AG09319 (cell line): ENCODE data around the gene MATN3.
A peak's percentile ranks its signal among the peaks of the same experiment; 100 is the strongest.

Source experiments
- DNase-seq: peaks from one replicate; pipeline ENCODE4 v3.0.0-alpha.2; 2010; ENCODE audit warnings: low read depth; ENCODE audit errors: extremely low read depth
- TF ChIP-seq, protein P1 (sequence below): IDR thresholded peaks from 2 replicates; pipeline ENCODE4 v1.5.1; 2011; ENCODE audit warnings: low read depth, mild to moderate bottlenecking, inconsistent platforms, low read length, moderate library complexity

MATN3 gene

GRCh38 chr2:19993731-19994130, 18.7 kb downstream of the MATN3 start:
- DNase-seq = no peak

DNA sequence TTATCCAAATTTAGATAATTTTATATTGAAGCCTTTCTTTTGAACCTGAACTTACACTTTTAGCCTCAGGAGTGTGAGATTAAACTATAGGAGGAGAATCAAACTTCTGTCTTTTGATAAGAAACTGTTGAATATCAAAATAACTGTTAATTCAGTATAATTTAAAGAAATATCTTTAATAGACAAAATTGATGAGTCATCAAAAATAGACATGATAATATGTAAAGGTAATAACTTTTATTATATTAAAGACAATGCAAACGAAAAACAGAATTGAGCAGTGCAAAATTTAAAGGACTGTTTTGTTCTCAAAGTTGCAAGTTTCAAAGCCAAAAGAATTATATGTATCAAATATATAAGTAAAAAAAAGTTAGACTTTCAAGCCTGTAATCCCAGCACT, 20.6 kb downstream of the MATN3 start:
- TF ChIP-seq, protein P1, sequence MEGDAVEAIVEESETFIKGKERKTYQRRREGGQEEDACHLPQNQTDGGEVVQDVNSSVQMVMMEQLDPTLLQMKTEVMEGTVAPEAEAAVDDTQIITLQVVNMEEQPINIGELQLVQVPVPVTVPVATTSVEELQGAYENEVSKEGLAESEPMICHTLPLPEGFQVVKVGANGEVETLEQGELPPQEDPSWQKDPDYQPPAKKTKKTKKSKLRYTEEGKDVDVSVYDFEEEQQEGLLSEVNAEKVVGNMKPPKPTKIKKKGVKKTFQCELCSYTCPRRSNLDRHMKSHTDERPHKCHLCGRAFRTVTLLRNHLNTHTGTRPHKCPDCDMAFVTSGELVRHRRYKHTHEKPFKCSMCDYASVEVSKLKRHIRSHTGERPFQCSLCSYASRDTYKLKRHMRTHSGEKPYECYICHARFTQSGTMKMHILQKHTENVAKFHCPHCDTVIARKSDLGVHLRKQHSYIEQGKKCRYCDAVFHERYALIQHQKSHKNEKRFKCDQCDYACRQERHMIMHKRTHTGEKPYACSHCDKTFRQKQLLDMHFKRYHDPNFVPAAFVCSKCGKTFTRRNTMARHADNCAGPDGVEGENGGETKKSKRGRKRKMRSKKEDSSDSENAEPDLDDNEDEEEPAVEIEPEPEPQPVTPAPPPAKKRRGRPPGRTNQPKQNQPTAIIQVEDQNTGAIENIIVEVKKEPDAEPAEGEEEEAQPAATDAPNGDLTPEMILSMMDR = no peak
- no peak for DNase-seq

More at GRCh38 chr2:19993731-19994130, 18.7 kb downstream of the MATN3 start:
- TF ChIP-seq, protein P1 = no peak

- no peak for DNase-seq
- TF ChIP-seq, protein P1 = no peak
Observed at GRCh38 chr2:19990416-19990728, 22.1 kb downstream of the MATN3 start.

DNA sequence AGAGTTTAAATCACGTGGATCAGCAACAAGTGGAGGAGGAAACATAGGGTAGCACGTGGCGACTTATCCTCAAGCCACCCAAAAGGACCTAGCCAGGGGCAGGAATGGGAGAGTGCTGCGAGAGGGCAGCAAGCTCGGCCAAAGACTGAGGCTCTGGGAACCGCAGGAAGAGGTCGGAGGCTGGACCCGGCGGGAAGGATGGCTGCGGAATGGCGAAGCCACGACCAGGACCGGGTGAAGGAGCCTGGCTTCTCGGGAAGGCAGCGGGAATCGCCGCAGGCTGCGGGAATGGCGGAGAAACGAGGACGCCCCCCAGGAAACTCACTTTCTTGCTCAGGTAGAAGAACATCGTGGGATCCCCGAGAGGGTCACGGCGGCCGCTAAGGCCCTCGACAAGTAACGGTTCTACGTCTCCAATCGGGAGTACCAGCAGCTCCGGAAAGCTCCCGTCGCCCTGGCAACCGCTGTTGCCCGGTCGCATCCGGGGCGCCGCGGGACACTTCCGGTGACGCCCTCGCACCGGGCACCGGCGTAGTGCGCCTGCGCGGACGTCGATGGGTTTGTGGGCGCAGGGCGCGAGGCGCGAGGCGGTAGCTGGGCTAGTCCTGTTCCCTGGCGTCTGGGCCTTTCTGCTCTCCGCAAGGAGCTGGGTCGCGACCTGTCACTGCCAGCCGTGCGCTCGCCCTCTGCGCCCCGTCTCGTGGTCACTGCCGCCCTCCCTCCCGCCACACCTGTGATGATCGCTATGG, 22.6 kb downstream of the MATN3 start, which contains the start of gene WDR35:
Gene WDR35, minus strand, starts transcription at position 439 of the 749 bp plus-strand sequence. Its CDS starts 90 bp downstream, at position 349.
- TF ChIP-seq, protein P1 = no peak
- peak; percentile 56 for DNase-seq

DNA sequence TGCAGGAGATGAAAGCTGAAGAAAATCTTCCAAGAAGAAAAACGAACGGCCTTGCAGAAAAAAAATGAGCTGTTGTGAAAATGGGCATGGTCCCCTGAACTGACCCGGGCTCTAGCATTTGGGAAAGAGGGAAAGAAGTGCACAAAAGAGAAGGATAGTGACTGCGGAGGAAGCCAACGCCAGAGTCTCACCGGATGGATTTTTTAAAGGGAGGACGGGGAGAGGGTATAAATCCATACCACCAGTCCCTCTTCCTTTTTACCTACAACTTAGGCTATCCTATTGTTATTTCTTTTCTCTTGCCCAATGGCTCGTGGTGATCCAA, 23.2 kb downstream of the MATN3 start:
- DNase-seq = no peak

DNA sequence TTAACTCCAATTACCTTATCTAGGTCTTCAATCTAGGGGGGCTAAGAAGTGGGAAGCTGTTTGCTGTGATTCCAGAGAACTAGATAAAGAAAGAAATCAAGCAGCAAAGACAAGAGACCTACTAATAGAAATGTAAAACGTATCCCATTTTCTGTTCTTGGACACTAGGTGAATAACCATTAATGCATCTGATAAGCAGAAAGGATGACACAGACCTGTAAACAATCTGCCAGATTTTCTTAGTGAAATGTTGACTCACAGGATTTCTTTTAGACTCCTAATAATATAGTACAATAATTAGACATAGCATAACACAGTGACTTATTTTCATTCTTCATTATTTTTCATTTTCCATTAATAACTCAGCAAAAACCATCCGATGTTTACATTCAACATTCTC, 23.9 kb downstream of the MATN3 start:
- no peak for DNase-seq
- TF ChIP-seq, protein P1 = no peak

More for the DNA sequence above, 23.2 kb downstream of the MATN3 start:
- TF ChIP-seq, protein P1 = no peak

- no peak for DNase-seq
- TF ChIP-seq, protein P1 = no peak
Observed at GRCh38 chr2:19987936-19988335, 24.5 kb downstream of the MATN3 start.
